NCI-H1436 (cell line): ENCODE results near the gene PCYT1B.

Experiments
- DNase-seq: peaks from one replicate; lab custom pipeline; 2025; lab: John Stamatoyannopoulos, UW

The PCYT1B gene

GRCh38 chrX:24526616-24527015, 120.5 kb downstream of the PCYT1B start:
- no peak for DNase-seq

GRCh38 chrX:24525455-24525854, 121.7 kb downstream of the PCYT1B start:
- no peak for DNase-seq

GRCh38 chrX:24520472-24520871, 126.7 kb downstream of the PCYT1B start:
- DNase-seq = no peak

GRCh38 chrX:24515447-24515846, 131.7 kb downstream of the PCYT1B start:
- DNase-seq = no peak

GRCh38 chrX:24513416-24513815, 133.7 kb downstream of the PCYT1B start:
- DNase-seq = no peak

GRCh38 chrX:24508375-24508774, 138.8 kb downstream of the PCYT1B start:
- DNase-seq = no peak
